A204.1 (cell line): Measurements from ENCODE around the gene OR4B1.

ENCODE experiments used
- FAIRE-seq: peaks from 2 replicates; lab custom pipeline; 2012; peaks lifted over from hg19 to GRCh38; lab: Jason Lieb, UNC

OR4B1 gene

GRCh38 chr11:48261600-48261999, 45.0 kb downstream of the OR4B1 start:
- FAIRE-seq, result no peak

DNA sequence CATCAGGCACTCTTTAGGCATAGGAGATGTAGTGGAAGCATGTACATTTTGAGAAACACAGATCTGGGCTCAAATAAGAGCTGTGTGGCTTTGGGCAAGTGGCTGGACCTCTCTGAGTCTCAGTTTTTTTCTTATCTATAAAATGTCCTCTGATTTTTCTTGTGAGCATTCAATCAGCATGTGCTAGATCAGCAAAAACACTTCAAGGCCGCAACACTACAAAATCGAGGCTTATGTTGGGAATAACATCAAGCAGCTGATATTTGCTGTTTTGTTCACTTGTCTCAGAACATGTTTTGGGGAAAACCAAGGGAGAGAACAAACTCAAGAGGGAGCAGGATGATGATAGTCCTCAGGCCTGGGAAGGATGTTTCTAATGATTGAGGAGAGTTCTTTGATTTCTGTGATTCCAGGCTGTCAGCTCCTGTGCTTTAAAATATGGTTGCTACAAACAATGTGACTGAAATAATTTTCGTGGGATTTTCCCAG, 46.9 kb downstream of the OR4B1 start, which contains the start of gene OR4X1:
Gene OR4X1, plus strand, starts transcription at position 439 of the 489 bp plus-strand sequence. Its CDS starts 0 bp downstream, at position 439.
- FAIRE-seq, result no peak
